ENCODE data around the gene NBPF3. TPM values are rescaled to one million over a fixed set of nuclear protein-coding genes. Genes with fewer than 3 reads are reported as not detected.

Gene NBPF3
- polyA plus RNA-seq, 2 of the 4 experiments (the other 2 are of a cell fraction) = 7.4 to 8.5 TPM

- WGBS (ENCODE audit: missing lambda C conversion rate) = 50% methylated on average over 10 of the region's 10 CpGs
- CTCF ChIA-PET = interaction anchor here (1.9 kb wide), 1 partner anchor 100 kb away, joined by 4 read pairs; no protein-coding TSS in a partner anchor
- ATAC-seq = no peak
These were observed 28.7 kb downstream of the NBPF3 start for GRCh38 chr1:21468599-21468998.

GRCh38 chr1:21469581-21469980 lies 29.6 kb downstream of the NBPF3 start:
- CTCF ChIA-PET = interaction anchor here (0.6 to 1.9 kb wide), 3 partner anchors 21 to 260 kb away, joined by 3 to 4 read pairs (median 3); no protein-coding TSS in a partner anchor
- WGBS (ENCODE audit: missing lambda C conversion rate) = 95% methylated on average over 9 of the region's 9 CpGs
- FAIRE-seq = no peak

More at GRCh38 chr1:21468599-21468998, 28.7 kb downstream of the NBPF3 start:
- POLR2A ChIA-PET = no interaction called here
- Histone ChIP-seq H3K4me2 (no peak overlapping the region), H3K27ac (no peak overlapping the region), H3K4me3 (no peak overlapping the region), H3K9me3 (no peaks in the 10 kb centered on the region), H3K4me1 (peaks cover 14% of the 10 kb centered on the region; the same call in 2 of the 3 replicates)
- peak in 1 of 2 experiments; percentile 33 for DNase-seq (ENCODE audit: low read depth in 1 of 2, low spot score in 1 of 2)
- FAIRE-seq = no peak
- no peak for TF ChIP-seq RCOR1 (IDR thresholded peaks at IDR 0.05; ENCODE audit: low read depth, low read length)
- no peak for TF ChIP-seq MAZ (IDR thresholded peaks at IDR 0.05; ENCODE audit: borderline replicate concordance, low read depth, low read length)
- TF ChIP-seq ZSCAN20 (CRISPR knock-in tag; IDR thresholded peaks at IDR 0.05) = no peak
- TF ChIP-seq, protein P1, sequence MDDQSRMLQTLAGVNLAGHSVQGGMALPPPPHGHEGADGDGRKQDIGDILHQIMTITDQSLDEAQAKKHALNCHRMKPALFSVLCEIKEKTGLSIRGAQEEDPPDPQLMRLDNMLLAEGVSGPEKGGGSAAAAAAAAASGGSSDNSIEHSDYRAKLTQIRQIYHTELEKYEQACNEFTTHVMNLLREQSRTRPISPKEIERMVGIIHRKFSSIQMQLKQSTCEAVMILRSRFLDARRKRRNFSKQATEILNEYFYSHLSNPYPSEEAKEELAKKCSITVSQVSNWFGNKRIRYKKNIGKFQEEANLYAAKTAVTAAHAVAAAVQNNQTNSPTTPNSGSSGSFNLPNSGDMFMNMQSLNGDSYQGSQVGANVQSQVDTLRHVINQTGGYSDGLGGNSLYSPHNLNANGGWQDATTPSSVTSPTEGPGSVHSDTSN (IDR thresholded peaks at IDR 0.05) = no peak
- peak; percentile 19; the same call in 2 of the 3 replicates for TF ChIP-seq CTCF (IDR thresholded peaks at IDR 0.05)
- 0 out of 5 replicates have a peak, but pooled peaks of 1 of the 2 experiments have one; percentile 17 for TF ChIP-seq RAD21 (conservative IDR thresholded peaks at IDR 0.05 in 1 of 2, IDR thresholded peaks at IDR 0.05 in 1 of 2)

More at GRCh38 chr1:21469581-21469980, 29.6 kb downstream of the NBPF3 start:
- Histone ChIP-seq H3K9me3 (no peaks in the 10 kb centered on the region), H3K27ac (no peak overlapping the region), H3K4me1 (peaks cover 14% of the 10 kb centered on the region; the same call in 2 of the 3 replicates), H3K4me2 (no peak overlapping the region), H3K4me3 (no peak overlapping the region)
- TF ChIP-seq MAZ (IDR thresholded peaks at IDR 0.05; ENCODE audit: borderline replicate concordance, low read depth, low read length) (no peak), EHF (CRISPR knock-in tag; IDR thresholded peaks at IDR 0.05) (no peak), CHD4 (IDR thresholded peaks at IDR 0.05; ENCODE audit: borderline replicate concordance) (no peak), EP300 (IDR thresholded peaks at IDR 0.05) (no peak), NFE2L2 (conservative IDR thresholded peaks at IDR 0.05; ENCODE audit: low read length) (no peak), HES2 (IDR thresholded peaks at IDR 0.05) (no peak), CEBPB (IDR thresholded peaks at IDR 0.05) (no peak), RNF2 (IDR thresholded peaks at IDR 0.05; ENCODE audit: borderline replicate concordance, low read depth) (no peak), E2F6 (IDR thresholded peaks at IDR 0.05; ENCODE audit: borderline replicate concordance, low read depth) (no peak), EHMT2 (IDR thresholded peaks at IDR 0.05; ENCODE audit: low read depth) (no peak), HMGXB4 (CRISPR knock-in tag; IDR thresholded peaks at IDR 0.05; ENCODE audit: borderline replicate concordance) (no peak), HEYL (CRISPR knock-in tag; IDR thresholded peaks at IDR 0.05) (no peak), JUN (IDR thresholded peaks at IDR 0.05) (no peak), FOXS1 (CRISPR knock-in tag; IDR thresholded peaks at IDR 0.05) (no peak), SMC3 (IDR thresholded peaks at IDR 0.05) (no peak)
- TF ChIP-seq, protein P2, sequence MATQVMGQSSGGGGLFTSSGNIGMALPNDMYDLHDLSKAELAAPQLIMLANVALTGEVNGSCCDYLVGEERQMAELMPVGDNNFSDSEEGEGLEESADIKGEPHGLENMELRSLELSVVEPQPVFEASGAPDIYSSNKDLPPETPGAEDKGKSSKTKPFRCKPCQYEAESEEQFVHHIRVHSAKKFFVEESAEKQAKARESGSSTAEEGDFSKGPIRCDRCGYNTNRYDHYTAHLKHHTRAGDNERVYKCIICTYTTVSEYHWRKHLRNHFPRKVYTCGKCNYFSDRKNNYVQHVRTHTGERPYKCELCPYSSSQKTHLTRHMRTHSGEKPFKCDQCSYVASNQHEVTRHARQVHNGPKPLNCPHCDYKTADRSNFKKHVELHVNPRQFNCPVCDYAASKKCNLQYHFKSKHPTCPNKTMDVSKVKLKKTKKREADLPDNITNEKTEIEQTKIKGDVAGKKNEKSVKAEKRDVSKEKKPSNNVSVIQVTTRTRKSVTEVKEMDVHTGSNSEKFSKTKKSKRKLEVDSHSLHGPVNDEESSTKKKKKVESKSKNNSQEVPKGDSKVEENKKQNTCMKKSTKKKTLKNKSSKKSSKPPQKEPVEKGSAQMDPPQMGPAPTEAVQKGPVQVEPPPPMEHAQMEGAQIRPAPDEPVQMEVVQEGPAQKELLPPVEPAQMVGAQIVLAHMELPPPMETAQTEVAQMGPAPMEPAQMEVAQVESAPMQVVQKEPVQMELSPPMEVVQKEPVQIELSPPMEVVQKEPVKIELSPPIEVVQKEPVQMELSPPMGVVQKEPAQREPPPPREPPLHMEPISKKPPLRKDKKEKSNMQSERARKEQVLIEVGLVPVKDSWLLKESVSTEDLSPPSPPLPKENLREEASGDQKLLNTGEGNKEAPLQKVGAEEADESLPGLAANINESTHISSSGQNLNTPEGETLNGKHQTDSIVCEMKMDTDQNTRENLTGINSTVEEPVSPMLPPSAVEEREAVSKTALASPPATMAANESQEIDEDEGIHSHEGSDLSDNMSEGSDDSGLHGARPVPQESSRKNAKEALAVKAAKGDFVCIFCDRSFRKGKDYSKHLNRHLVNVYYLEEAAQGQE (IDR thresholded peaks at IDR 0.05) = no peak
- TF ChIP-seq, protein P1 (IDR thresholded peaks at IDR 0.05) = no peak
- no peak for DNase-seq (ENCODE audit: low read depth in 1 of 2, low spot score in 1 of 2)
- POLR2A ChIA-PET = no interaction called here
- no peak for ATAC-seq

All from A549 (cell line).